ENCODE data around the gene CAMLG. TPM values are rescaled to one million over a fixed set of nuclear protein-coding genes. Genes with fewer than 3 reads are reported as not detected.
A peak's percentile ranks its signal among the peaks of the same experiment; 100 is the strongest.

The CAMLG gene
- total RNA-seq, 3 donors from 2014 or later (not counting 1 experiment from before 2014, with no cell fraction given), result 23.5 to 35.9 (median 34.6) TPM

DNA sequence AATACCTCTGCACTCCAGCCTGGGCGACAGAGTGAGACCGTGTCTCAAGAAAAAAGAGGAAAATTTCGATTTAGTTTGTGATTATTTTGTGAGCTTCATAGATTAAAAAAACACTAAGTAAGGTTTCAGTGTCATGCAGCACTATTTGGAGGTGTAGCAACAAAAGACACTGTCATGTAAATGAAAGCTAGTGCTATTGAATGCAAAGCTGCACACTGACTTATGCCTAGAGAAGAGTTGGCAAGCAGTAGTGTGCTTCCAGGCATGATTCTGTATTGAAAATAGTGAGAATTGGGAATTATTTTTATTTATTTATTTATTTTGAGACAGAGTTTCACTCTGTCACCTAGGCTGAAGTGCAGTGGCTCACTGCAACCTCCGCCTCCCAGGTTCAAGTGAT, 54.8 kb downstream of the CAMLG start:
- H3K27me3 ChIP-seq (ENCODE audit: control insufficient read depth, insufficient read depth, low read length), result no peaks in the 10 kb centered on the region
- H3K9me3 ChIP-seq (ENCODE audit: control insufficient read depth, insufficient read depth, low read length), result no peaks in the 10 kb centered on the region
- intact Hi-C loops (cut with micrococcal nuclease), result no loop called here
- peaks cover 0 to 6% of the 10 kb centered on the region in 2 donors for H3K4me1 Mint-ChIP-seq
- H3K27ac ChIP-seq (ENCODE audit: low read length), result no peak overlapping the region
- H3K4me1 ChIP-seq (ENCODE audit: control insufficient read depth, insufficient read depth, low read length), result no peaks in the 10 kb centered on the region
- H3K36me3 Mint-ChIP-seq, result peaks cover 25% of the 10 kb centered on the region
- no peak for ATAC-seq
- peaks cover 78% of the 10 kb centered on the region for H3K36me3 ChIP-seq (ENCODE audit: control insufficient read depth, insufficient read depth, low read length)
- WGBS (ENCODE audit: insufficient coverage), result 98% methylated on average over 4 of the region's 4 CpGs
- H3K4me3 Mint-ChIP-seq, result no peak overlapping the region
- TF ChIP-seq, protein P1, sequence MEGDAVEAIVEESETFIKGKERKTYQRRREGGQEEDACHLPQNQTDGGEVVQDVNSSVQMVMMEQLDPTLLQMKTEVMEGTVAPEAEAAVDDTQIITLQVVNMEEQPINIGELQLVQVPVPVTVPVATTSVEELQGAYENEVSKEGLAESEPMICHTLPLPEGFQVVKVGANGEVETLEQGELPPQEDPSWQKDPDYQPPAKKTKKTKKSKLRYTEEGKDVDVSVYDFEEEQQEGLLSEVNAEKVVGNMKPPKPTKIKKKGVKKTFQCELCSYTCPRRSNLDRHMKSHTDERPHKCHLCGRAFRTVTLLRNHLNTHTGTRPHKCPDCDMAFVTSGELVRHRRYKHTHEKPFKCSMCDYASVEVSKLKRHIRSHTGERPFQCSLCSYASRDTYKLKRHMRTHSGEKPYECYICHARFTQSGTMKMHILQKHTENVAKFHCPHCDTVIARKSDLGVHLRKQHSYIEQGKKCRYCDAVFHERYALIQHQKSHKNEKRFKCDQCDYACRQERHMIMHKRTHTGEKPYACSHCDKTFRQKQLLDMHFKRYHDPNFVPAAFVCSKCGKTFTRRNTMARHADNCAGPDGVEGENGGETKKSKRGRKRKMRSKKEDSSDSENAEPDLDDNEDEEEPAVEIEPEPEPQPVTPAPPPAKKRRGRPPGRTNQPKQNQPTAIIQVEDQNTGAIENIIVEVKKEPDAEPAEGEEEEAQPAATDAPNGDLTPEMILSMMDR (IDR thresholded peaks at IDR 0.05), result no peak
- DNase-seq, result no peak
- no peak overlapping the region for H3K4me3 ChIP-seq (ENCODE audit: low read length)
- no peaks in the 10 kb centered on the region for H3K9me3 Mint-ChIP-seq
- no peak overlapping the region for H3K27ac Mint-ChIP-seq
- no peaks in the 10 kb centered on the region for H3K27me3 Mint-ChIP-seq (ENCODE audit: low read depth in 2 of 2)

DNA sequence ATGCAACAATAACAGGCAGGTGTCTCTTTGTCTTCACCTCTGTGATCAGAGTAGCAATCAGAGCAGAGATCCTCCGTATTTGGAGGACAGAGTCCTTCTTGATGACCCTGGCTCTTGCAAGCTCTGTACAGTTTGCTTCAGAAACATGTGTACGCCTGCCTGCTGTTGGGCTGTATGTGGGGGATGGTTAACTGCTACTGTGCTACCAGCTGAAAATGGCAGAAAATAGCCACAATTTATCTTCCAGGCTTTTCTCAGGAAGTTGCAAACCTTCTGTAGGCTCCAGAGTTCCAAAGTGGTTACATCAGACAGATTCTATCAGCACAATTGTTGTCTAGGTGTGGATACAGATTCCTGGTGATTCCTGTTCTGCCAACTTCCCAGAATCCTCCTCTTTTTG, 55.7 kb downstream of the CAMLG start:
- Mint-ChIP-seq H3K9me3 (no peaks in the 10 kb centered on the region), H3K36me3 (peaks cover 33% of the 10 kb centered on the region), H3K27ac (no peak overlapping the region), H3K4me3 (no peak overlapping the region), H3K27me3 (ENCODE audit: low read depth in 2 of 2) (no peaks in the 10 kb centered on the region), H3K4me1 (peaks cover 0 to 6% of the 10 kb centered on the region in 2 donors)
- ATAC-seq (no peak), DNase-seq (no peak)
- Histone ChIP-seq H3K4me3 (ENCODE audit: low read length) (no peak overlapping the region), H3K9me3 (ENCODE audit: control insufficient read depth, insufficient read depth, low read length) (no peaks in the 10 kb centered on the region), H3K36me3 (ENCODE audit: control insufficient read depth, insufficient read depth, low read length) (peaks cover 79% of the 10 kb centered on the region), H3K4me1 (ENCODE audit: control insufficient read depth, insufficient read depth, low read length) (no peaks in the 10 kb centered on the region), H3K27ac (ENCODE audit: low read length) (no peak overlapping the region), H3K27me3 (ENCODE audit: control insufficient read depth, insufficient read depth, low read length) (no peaks in the 10 kb centered on the region)
- 100% methylated on average over 2 of the region's 2 CpGs for WGBS (ENCODE audit: insufficient coverage)
- intact Hi-C loops (cut with micrococcal nuclease), result no loop called here
- TF ChIP-seq, protein P1 (IDR thresholded peaks at IDR 0.05), result no peak

DNA sequence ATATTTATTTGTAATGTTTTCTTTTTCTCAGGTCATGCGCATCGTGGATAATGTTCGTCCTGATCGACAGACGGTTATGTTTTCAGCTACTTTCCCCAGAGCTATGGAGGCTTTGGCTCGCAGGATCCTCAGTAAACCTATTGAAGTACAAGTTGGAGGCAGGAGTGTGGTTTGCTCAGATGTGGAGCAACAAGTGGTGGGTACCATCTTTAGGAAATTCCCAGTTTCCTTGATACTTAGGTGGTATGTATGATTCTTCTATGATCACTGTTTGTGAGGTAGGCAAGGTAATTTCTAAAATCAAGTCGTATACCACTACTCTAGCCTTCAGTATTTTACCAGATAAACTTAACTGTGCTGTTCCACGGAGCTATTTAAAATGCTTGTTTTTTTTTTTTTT, 56.5 kb downstream of the CAMLG start:
- Histone ChIP-seq H3K4me3 (ENCODE audit: low read length) (no peak overlapping the region), H3K27me3 (ENCODE audit: control insufficient read depth, insufficient read depth, low read length) (no peaks in the 10 kb centered on the region), H3K4me1 (ENCODE audit: control insufficient read depth, insufficient read depth, low read length) (no peaks in the 10 kb centered on the region), H3K9me3 (ENCODE audit: control insufficient read depth, insufficient read depth, low read length) (no peaks in the 10 kb centered on the region), H3K36me3 (ENCODE audit: control insufficient read depth, insufficient read depth, low read length) (peaks cover 74% of the 10 kb centered on the region), H3K27ac (ENCODE audit: low read length) (no peak overlapping the region)
- Mint-ChIP-seq H3K36me3 (peaks cover 26% of the 10 kb centered on the region), H3K27ac (no peak overlapping the region), H3K9me3 (no peaks in the 10 kb centered on the region), H3K4me1 (peaks cover 0 to 6% of the 10 kb centered on the region in 2 donors), H3K27me3 (ENCODE audit: low read depth in 2 of 2) (no peaks in the 10 kb centered on the region), H3K4me3 (no peak overlapping the region)
- 98% methylated on average over 7 of the region's 8 CpGs for WGBS (ENCODE audit: insufficient coverage)
- TF ChIP-seq, protein P1 (IDR thresholded peaks at IDR 0.05), result no peak
- DNase-seq (no peak), ATAC-seq (no peak)
- intact Hi-C loops (cut with micrococcal nuclease), result no loop called here

DNA sequence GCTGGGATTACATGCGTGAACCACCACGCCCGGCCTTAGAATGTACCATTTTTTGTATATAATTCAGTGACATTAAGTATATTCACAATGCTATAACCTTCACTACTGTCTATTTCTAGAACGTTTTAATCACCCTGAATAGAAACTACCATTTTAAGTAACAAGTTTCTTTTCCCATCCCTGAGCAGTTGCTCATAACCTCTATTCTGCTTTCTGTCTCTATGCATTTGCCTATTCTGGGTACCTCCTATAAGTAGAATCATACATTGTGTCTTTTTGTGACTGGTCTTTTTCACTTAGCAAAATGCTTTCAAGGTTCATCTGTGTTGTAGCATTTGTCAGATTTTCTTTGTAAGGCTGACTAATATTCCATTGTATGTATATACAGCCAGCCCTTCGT, 60.1 kb downstream of the CAMLG start:
- ATAC-seq, result no peak
- no peak overlapping the region for H3K27ac ChIP-seq (ENCODE audit: low read length)
- H3K4me3 Mint-ChIP-seq, result no peak overlapping the region
- intact Hi-C loops (cut with micrococcal nuclease), result no loop called here
- H3K9me3 ChIP-seq (ENCODE audit: control insufficient read depth, insufficient read depth, low read length), result no peaks in the 10 kb centered on the region
- H3K36me3 Mint-ChIP-seq, result peaks cover 19% of the 10 kb centered on the region
- H3K36me3 ChIP-seq (ENCODE audit: control insufficient read depth, insufficient read depth, low read length), result peaks cover 55% of the 10 kb centered on the region
- H3K4me1 Mint-ChIP-seq, result peaks cover 0 to 6% of the 10 kb centered on the region in 2 donors
- no peak overlapping the region for H3K4me3 ChIP-seq (ENCODE audit: low read length)
- no peaks in the 10 kb centered on the region for H3K4me1 ChIP-seq (ENCODE audit: control insufficient read depth, insufficient read depth, low read length)
- 70% methylated on average over 1 of the region's 5 CpGs for WGBS (ENCODE audit: insufficient coverage)
- DNase-seq, result no peak
- H3K9me3 Mint-ChIP-seq, result no peaks in the 10 kb centered on the region
- H3K27me3 Mint-ChIP-seq (ENCODE audit: low read depth in 2 of 2), result no peaks in the 10 kb centered on the region
- TF ChIP-seq, protein P1 (IDR thresholded peaks at IDR 0.05), result no peak
- H3K27ac Mint-ChIP-seq, result peak overlapping the region in 1 of 2 donors; percentile 17
- H3K27me3 ChIP-seq (ENCODE audit: control insufficient read depth, insufficient read depth, low read length), result no peaks in the 10 kb centered on the region

All from natural killer cell (primary cell).